ENCODE results near the gene PDE11A.
A peak's percentile ranks its signal among the peaks of the same experiment; 100 is the strongest.

The PDE11A gene

DNA sequence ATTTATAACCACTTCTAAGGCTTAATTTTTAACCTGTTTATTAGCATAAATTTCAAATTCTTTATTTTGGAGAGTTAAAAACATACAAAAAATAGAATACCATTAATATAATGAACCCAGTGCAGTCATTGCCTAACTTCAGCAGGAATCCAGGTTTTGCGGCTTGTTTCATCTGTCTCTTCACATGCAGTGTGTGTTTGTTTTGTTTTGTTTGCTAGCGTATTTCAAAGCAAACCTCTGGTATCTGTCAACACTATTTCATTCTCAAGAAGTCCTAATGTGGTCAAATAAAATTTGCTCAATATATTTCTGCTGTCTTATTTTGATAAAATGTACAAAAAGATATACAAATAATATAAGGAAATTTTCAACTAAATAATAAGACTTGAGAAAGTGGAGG is 351.5 kb downstream of the PDE11A start:
- no peak for DNase-seq

DNA sequence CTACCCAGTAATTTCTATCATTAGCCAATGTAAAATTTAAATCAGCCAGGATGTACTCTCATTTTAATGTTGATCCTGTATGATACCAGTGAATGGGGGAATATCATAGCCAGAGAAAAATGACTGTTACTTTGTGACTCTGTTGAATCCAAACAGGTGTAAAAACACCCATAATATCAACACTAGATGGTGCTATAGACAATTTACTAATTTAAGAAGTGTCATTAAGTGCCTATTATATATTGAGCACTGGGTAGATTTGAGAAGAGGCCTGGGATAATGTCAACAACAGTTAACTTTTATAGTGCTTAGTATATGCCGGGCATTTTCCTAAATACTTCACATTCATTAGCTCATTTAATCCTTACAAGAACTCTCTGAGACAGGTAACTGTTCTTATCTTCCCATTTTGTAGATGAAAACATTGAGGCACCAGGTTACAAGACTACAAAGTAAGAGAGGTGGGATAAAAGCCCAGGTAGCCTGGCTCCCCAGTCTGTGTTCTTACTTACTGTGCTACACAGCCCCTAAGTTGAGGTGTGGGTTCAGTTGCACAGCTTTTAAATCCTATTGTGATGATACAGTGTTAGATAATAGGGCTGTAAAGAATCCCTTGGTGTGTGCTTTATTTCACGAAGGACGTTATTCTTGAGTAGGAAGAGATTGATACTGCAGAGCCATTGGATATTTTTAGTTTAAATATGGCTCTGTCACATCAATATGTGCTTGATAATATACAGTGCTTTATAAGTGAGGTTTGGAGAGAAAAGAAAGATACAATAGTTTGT is 354.6 kb downstream of the PDE11A start:
- peak; percentile 4 for DNase-seq

DNA sequence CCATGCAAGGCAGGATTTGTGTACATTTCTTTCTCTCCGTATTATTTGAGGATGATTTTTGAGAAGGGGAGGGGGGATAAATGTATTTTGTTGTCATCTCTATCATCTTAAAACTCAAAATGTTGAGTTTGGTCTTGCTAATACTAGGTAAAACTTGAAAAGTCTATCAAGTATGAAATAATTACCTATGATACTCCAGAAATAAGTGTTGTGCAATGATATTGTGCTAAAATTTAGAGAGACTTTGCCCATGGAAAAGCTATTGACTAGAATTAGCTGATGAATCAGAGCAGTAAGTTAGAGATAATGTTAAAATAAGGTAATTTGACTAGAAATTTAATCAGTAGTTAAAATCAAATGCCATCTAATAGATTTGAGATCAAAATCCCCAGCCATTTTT is 356.1 kb downstream of the PDE11A start:
- no peak for DNase-seq

DNA sequence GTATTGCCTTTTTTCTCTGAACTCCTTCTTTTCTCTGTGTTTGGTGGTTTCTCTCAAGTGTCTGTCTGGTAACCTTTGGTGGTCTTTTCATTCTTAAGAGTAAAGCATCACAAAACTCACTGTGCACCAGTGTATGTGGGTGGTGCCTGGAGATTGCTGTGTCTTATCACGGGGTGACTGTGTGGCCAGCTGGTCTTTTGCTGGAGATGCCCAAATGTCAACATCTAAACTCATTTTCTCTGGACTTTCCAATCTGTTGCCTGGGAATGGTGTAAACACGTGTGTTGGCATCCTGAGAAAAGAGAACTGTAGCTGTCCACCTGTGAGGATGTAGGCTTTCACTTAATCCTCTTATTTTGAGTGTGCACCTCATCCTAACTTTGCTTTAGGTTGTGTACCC is 356.8 kb downstream of the PDE11A start:
- DNase-seq: no peak

DNA sequence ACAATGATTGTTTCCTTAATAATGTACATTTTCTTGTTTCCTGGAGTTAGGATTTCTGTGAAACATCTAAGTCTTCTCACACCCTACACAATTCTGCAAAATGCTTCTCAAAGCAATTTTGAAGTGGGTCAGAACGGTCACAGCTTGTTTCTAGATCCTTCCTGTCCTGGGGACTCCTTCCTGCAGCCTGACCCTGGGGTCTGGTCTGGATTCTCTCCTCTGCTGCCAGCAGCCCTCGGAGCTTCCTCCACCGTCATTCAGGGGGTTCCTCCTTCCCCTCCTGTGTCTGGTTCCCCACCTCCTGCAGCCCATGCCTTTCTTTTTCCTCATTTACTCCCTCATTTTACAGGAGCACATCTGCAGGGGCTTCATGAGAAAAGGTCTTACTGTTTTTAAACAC is 357.9 kb downstream of the PDE11A start:
- no peak for DNase-seq

DNA sequence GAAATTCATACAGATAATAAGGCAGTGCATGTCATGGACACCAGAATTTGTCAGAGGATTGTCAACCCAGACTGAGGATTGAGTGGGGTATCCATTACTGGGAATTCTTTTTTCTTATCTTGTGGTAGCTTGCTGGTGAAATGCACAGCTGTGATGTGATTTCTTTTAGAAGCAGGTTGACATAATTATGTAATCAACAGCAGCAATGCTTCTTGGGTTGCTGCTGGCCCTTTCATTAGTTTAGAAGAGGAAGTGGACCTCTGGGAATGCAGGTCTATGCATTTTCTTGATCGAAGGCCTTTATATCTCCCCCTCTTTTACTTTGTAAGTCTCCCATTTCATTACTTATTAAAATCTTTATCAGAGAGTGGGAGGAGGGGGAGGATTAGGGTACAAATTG is 360.1 kb downstream of the PDE11A start:
- peak; percentile 17 for DNase-seq

DNA sequence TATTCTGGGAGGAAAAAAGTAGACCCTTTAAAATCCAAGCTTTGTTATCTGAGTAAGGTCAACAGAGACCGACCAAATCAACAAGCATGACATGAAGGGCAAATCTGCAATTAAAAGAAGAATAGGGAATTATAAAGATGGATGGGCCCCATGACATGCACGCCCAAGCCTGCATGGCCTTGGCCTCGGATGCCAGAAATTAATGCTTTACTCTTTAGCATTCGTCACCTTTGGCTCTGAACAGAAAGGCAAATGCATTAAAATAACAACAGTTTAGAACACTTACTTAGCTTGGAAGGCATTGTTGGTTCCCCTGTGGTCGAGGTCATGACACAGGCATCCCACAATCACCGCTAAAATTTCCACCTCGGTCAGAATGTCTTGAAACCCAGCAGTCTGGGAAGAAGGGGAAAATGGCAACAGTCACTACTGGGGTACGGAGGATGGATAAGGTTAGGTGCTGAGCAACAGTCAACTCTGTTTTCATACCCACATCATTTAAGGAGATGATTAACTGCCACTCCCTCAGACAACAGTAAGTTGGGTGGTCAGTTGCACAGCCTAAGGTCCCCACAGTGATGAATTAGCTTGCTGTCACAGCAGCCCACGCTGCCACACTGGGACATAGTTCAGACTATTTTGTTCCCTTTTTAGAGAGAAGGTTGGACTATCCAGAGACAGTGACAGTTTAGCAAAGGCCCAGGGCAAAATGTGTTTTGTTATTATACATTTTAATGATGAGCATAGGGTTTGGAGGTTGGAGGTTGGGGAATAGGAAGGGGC is 360.9 kb downstream of the PDE11A start:
- DNase-seq: peak; percentile 41

DNA sequence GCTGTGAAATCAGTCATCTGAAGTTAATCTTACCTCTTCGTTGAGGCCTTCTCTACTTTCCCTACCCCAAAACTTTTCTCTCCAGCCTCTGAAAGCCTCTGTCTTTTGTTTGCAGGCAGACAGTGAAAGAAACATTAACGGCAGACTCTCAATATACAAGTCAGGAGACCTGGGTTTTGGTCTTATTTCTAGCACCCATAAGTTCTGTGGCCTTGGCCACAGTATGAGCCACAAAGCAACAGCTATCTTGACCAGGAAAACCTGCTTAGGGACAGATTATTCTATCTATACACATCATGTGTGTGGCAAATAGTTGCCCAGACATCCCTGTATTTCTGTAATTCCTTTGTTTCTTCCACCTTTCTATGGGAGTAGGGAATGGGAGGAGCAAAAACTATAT is 361.7 kb downstream of the PDE11A start:
- no peak for DNase-seq

DNA sequence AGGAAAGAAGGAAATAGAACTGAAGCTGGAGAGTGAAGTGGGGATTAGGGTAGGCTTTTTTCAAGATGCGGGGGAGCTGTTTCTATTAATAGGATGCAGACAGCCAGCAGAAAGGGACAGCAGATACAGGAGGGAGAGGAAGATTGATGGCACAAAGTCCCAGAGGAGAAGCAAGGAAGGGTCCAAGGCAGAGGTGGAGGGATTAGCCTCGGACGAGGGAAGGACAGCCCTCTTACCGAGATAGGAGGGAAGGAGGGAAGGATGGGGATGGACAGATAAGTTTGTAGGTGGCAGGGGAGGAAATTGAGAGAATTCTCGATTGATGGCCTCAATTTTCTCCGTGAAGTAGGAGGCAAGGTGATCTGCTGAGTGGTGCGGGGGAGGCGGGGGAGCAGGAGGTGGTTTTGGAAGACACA is 362.6 kb downstream of the PDE11A start:
- no peak for DNase-seq

DNA sequence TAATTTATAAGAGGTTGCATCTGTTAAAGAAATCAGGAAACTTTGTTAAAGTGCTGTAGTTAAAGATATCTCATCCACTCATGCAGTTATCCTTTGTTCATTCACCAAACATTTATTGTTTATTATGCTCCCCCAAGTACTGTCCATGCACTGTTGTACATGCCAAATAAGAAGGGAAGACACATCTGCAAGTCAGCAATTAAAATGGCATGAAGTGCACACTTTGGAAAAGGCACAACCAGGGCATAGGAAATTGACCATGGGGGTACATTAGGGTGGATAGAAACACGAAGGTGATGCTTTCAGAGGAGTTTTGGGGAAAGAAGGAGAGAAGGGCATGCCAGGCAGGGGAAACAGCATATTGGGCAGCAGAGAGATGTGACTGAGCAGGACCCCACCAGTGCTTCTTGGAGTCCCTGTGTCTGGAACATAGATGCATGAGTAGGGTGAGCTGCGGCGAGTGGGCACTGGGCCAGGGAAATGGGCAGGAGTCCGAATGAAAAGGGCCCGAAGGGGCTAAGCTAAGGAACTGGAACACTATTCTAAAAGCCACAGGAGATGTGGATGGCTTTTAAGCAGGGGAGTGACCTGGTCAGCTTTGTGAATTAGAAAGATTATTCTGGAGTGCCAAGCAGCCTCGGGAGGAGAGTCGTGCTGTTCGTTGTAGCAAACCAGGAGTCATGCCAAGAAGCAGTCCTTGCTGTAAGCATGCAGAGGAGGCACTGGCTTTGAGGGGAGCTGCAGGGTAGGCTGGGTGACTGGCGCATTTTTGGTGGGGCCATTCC is 363.7 kb downstream of the PDE11A start:
- DNase-seq: no peak

DNA sequence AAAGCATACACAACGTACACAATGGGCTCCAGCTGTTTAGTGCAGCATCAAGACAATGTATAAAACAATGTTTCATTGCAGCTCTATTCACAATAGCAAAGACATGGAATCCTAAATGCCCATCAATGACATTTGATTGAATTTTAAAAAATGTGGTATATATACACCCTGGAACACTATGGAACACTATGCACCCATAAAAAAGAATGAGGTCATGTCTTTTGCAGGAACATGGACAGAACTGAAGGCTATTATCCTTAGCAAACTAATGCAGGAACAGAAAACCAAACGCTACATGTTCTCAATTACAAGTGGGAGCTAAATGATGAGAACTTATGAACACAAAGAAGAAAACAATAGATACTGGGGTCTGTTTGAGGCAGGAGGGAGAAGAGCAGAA is 364.5 kb downstream of the PDE11A start:
- DNase-seq: no peak

DNA sequence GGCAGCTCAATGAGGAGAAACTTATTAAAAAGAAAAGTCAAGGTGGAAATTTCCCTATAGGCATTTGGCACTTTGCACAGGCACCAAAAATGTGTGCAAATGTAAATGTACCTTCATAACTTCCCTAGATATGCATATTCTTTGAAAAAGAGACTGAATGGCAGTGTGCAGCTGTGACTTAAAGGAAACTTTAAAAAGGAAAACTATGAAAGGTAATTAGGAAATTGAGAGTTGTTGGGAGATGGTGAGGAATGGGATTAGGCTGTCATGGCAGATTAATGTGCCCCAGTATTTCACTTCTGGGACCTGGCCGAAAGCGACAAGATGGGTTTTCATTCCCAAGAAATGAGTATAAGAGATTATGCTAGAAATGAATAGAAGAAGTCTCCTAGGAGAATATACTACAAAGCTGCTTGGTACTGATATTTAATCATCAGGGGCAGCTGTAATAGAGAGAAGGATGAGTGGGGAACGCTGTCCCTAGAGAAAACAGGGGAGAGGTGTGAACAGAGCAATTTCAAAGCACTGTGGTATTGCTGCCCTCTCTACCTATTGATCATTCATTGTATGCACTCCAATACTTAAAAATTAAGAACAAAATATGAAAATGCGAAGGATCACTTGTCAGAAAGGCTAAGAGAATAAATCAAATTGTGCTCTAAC is 366.9 kb downstream of the PDE11A start:
- DNase-seq: no peak

DNA sequence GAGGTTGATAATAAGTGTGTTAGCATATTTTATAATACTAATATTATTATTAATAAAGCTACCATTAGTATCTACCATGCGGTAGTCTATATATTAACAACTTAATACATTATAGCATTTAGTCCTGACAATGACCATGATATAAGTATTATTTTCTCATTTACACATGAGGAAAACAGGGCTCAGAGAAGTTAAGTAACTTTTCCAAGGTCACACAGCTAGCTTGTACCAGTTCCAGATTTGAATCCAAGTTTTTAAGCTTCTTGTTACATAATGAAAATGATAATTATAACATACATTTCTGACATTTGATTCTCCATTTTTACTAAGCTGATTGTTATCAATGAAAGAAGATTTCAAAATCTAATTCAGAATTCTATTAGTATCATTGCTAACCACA is 369.4 kb downstream of the PDE11A start:
- DNase-seq: no peak

DNA sequence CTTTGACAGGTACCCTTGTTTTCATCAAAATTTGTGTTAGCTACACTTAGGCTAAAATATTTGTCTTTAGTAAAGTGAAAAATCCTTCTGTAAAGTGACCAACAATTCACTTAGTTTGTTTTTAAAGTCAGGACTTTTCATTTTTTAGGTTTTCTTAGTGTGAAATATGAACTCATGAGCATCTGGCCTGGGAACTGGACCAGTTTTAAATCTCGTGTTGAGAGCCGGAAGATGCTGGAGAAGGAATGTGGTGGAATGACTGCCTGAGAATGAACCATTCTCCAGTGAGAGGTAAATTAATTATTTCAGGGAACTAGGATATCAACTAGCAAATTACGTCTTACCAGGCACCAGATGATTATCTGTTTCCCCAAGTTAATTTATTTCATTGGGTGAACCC is 374.3 kb downstream of the PDE11A start:
- no peak for DNase-seq

DNA sequence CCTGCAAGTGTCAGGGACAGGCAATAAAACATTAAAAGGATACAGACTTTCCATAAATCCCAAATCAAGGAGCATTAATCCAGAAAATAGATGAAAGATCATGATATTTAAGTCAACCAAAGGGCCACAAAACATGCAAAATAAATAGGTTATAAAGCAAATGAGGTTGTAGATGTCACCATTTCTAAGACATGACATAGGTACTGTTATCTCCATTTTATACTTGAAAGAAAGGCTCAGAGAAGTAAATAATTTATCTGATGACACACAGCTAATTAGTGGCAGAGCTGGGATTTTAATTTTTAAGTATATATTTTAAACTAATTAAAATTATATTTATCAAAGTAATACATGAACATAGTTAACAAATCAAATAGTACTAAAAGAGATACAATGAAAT is 378.2 kb downstream of the PDE11A start:
- DNase-seq: no peak

DNA sequence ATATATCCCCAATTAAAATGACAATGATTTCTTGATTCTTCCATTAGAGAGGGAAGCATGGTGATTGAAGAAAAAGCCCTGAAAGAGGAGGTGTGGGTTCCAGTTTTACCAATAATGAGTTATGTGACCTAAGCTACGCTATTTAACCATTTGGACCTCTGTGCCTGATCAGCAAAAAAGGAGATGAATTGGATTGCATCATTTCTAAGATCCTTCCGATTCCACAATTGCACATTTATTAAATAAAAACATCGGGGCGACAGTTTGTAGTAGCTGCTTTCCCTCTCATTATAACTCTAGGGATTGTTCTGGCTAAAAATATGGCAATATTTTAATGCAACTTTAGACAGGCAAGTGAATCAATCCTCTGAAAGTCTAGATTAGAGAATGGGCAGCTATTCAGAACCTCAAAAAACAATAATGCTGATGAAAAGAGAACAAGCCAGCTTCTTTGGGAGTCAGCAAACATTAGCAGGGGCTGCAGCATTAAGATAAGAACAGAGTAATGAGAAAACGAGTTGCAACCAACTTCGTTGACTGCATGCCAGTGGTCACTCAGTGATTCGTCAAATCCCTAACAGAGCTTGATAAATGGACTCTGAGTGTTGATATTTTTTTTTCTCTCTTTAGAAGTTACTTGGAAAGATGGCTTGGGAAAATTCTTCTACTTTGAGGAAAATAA is 378.8 kb downstream of the PDE11A start:
- no peak for DNase-seq

DNA sequence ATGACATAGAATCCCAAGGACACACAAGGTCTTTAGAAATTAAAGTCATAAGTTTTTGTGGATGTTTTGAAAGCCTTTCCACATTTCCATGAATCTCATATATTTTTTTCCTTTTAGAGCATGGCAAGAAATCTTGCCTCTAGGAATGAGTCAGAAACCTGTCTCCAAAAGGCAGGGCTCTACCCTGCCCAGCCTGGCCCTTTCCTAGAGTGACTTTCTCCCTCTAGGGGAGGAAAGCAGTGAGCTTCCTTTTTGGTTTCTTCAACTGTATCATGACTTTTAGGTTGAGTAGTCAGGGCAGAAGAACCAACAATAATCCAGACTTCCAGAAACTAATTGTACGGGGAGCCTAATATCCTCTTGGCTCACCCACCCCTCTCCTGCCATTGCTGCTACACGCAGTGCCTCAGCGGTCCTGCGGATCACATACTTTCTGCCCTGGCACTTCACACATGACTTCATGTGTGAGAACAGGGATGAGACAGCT is 379.8 kb downstream of the PDE11A start:
- DNase-seq: no peak

DNA sequence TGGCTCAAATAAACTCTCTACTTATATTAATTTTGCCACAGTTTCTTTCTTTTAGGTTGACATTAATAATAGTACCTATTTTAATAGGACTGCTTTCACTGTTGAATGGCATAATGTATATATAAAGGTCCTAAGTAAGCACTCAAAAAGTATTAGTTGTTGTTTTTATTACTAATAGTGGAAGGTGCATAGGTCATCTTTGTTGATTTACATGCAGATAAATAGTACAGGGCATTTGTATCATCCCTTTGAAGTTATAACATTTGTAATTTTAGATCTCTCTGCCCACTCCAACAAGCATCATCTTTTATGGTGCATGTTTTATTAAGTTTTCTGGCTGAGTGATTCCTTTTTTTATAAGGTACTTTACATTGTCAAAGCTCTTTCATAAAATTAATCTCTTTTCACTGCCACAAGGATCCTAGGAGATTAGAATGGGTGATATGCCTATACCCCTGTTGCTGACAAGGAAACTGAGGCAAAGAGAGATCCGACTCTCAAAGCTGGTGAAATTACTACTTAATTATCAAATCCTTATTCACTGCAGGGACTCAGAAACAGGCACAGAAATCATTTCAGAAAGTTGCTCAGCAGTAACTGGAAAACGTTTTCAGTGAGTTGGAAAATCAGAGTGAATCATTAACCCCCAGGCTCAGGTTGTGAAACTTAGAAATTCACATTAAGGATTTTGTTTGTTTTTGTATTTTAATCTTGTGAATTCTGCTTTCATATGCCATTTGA is 380.4 kb downstream of the PDE11A start:
- DNase-seq: no peak

DNA sequence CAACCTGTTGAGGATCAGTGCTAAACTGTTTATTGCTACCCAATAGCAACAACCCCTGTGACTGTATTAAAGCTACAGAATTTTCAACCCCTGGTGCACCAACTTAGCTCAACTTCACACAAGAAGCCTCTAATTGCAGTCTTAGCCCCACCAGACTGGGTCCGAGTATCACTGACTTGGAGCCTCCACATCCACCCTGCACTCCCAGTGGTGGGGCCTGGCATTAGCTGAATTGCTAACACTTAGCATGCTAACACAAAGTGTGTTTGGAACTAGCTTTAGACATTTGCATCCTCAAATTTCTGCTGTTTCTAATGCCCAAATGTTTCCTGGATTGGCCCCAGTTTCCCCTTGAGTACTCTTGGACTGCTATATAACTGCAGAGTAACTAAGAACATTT is 381.4 kb downstream of the PDE11A start:
- no peak for DNase-seq

DNA sequence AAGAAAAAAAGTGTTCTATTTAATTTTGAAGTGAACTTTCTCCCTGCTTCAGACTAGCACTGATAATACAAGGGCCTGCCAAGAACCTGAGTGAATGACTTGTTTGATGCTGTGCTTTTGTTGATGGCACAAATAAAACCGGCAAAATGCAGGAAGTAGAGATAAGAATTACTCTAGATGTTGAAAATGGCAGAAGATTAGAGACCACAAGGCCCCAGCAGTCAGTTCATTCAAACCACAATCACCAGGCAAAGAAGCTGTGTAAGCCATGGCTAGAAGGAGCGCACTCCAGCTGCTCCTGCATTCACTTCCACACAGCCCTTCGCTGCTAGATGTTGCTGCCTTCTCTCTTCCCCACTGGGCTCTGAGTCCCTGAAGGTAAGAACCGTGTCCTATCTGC is 383.0 kb downstream of the PDE11A start:
- no peak for DNase-seq

DNA sequence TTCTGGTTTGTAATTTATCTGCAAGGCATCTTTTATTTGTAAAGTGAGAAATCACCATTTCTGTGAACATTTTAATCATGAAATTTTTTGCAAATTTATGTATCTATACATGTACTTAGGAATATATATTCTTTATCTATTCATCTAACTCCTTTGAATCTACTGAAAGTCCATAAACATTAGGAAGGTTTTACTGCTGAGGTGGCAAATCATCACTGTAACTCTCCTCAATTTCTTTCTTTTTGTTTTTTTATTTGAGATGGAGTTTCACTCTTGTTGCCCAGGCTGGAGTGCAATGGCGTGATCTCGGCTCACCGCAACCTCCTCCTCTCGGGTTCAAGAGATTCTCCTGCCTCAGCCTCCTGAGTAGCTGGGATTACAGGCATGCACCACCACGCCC is 383.7 kb downstream of the PDE11A start:
- DNase-seq: no peak

DNA sequence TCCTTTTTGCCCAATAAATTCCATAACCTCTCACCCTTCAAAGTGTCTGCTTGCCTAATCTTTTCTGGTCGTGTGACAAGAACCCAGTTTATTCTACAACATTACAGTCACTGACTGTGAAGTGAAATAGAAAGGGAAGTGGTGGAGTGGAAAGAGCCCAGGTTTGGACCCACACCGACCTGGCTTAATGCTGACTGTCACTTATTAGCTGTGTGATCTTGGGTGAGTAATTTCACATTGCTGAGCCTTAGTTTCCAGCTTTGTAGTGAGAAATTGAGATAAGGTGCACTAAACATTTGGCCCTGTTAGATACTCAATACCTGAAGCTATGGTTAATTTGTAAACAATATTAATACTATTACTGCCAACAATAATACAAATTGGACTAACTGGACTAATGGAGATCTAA is 388.9 kb downstream of the PDE11A start:
- DNase-seq: no peak
